ENCODE measurements around the gene PITX1.

DNA sequence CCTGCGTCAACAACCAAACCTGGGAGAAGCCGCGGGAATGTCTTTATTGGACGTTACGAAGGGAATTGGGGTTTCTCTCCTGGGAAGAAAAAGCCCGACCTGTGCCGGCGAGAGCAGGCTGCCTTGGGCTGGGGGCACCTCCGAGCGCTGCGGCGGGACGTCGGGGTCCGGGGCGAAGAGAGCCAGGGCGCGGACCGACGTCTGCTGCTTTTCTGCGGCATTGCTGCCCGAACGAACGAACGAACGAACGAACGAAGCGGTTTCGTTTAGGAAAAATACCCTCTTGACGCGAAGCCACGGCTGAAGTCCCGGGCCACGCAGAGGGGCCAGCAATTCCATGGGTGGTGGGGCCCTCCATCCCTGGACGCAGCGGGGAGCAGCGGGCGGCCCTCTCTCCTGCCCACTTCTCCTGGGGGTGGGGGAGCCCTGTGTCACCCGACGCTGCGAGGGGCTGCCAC lies 4.8 kb upstream of the PITX1 start:
- TF ChIP-seq CTCF (IDR thresholded peaks at IDR 0.05) (no peak), POLR2A (IDR thresholded peaks at IDR 0.05) (no peak), POLR2AphosphoS5 (IDR thresholded peaks at IDR 0.05) (no peak)
